GM12801 (cell line): ENCODE results near the gene CHCHD5.

ENCODE experiments used
- TF ChIP-seq, protein P1 (sequence below): IDR thresholded peaks from one replicate; pipeline ENCODE4 v1.5.1; 2011; ENCODE audit warnings: control low read depth; ENCODE audit not compliant: insufficient read length; ENCODE audit errors: extremely low read depth

CHCHD5 gene

GRCh38 chr2:112605926-112606325 is 21.5 kb downstream of the CHCHD5 start:
- TF ChIP-seq, protein P1, sequence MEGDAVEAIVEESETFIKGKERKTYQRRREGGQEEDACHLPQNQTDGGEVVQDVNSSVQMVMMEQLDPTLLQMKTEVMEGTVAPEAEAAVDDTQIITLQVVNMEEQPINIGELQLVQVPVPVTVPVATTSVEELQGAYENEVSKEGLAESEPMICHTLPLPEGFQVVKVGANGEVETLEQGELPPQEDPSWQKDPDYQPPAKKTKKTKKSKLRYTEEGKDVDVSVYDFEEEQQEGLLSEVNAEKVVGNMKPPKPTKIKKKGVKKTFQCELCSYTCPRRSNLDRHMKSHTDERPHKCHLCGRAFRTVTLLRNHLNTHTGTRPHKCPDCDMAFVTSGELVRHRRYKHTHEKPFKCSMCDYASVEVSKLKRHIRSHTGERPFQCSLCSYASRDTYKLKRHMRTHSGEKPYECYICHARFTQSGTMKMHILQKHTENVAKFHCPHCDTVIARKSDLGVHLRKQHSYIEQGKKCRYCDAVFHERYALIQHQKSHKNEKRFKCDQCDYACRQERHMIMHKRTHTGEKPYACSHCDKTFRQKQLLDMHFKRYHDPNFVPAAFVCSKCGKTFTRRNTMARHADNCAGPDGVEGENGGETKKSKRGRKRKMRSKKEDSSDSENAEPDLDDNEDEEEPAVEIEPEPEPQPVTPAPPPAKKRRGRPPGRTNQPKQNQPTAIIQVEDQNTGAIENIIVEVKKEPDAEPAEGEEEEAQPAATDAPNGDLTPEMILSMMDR, result no peak

GRCh38 chr2:112606547-112606946 is 22.1 kb downstream of the CHCHD5 start:
- TF ChIP-seq, protein P1, result no peak

GRCh38 chr2:112607680-112608438 is 23.4 kb downstream of the CHCHD5 start:
- TF ChIP-seq, protein P1, result no peak

DNA sequence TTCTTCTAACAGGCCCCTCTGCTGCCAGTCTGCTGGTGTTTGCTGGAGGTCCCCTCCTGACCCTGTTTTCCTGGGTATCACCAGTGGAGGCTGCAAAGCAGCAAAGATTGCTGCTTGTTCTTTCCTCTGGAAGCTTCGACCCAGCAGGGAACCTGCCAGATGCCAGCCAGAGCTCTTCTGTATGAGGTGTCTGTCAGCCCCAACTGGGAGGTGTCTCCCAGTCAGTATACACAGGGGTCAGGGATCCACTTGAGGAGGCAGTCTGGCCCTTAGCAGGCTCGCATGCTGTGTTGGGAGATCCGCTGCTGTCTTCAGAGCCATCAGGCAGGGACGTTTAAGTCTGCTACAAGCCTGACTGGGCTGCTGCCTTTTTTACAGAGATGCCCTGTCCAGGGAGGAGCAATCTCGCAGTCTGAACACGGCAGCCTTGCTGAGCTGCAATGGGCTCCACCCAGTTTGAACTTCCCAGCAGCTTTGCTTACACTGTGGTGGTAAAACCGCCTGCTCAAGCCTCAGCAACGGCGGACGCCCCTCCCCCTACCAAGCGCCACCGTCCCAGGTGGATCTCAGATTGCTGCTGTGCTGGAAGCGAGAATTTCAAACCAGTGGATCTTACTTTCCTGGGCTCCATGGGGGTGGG is 29.9 kb downstream of the CHCHD5 start:
- TF ChIP-seq, protein P1, result no peak

- TF ChIP-seq, protein P1, result no peak
Measured at GRCh38 chr2:112615051-112615450, 30.6 kb downstream of the CHCHD5 start.

DNA sequence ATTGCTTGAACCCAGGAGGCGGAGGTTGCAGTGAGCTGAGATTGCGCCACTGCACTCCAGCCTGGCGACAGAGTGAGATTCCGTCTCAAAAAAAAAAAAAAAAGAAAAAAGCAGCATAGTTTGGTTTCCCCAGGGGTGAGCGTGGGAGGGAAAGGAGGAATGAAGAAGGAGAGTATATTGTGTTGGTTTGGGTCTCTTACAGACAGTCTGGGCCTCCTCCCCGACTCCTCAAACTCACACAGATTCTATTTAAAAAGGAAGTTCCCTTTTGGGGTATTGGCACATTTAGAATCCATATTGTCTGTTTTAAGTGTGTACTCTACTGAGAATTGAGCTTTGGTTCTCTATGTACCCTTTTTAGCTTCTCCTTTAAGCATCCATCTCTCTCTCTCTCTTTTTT is 34.0 kb downstream of the CHCHD5 start:
- TF ChIP-seq, protein P1, result no peak

DNA sequence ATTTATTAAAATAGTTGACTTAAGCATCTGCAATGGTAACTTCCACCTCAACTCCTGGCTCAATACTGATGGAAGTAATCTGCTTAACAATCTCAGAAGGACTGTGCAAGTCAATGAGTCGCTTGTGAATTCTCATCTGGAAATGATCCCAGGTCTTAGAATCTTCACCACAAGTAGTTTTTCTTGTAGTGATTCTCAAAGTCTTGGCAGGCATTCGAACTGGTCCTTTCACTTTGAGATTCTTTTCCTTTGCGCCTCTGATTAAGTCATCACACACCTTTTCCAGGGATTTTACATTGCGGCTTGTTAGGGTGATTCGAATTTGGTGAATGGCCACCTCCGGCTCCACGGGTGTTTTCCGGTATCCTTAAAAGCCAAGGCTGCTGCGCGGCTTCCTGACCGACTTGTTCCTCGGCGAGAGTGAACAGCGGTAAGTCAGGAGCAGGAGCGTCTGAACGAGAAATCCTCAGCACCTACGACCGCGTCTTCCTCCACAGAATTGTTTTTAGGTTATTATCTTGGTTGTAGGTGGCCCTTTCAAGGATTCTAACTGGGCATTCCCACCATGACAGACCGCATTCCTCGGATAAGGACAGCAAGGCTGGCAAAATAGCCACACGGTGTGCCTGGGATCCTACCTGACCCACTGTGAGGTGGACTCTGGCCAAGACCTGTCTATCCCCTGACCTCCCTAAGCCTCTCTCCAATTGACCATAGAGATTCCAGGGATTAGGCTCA is 37.5 kb downstream of the CHCHD5 start:
- TF ChIP-seq, protein P1, result no peak
